Glomerular visceral epithelial cell (primary cell): ENCODE results near the gene SETD4.
A peak's percentile ranks its signal among the peaks of the same experiment; 100 is the strongest.

Experiments used
- DNase-seq: peaks from one replicate; pipeline ENCODE4 v3.0.0-alpha.2; 2016; ENCODE audit errors: extremely low spot score

Gene SETD4

GRCh38 chr21:36047139-36047538 is 13.2 kb downstream of the SETD4 start:
- no peak for DNase-seq

- no peak for DNase-seq
Measured at GRCh38 chr21:36045993-36046392, 14.3 kb downstream of the SETD4 start.

- DNase-seq, result no peak
Measured at GRCh38 chr21:36044056-36044455, 16.3 kb downstream of the SETD4 start.

GRCh38 chr21:36041910-36042309 is 18.4 kb downstream of the SETD4 start:
- DNase-seq, result no peak

GRCh38 chr21:36040389-36040788 is 19.9 kb downstream of the SETD4 start:
- DNase-seq, result no peak

GRCh38 chr21:36039861-36040260 is 20.5 kb downstream of the SETD4 start:
- DNase-seq, result no peak

GRCh38 chr21:36038701-36039497 is 21.4 kb downstream of the SETD4 start:
- DNase-seq, result no peak

GRCh38 chr21:36035381-36035791 is 24.9 kb downstream of the SETD4 start:
- peak; percentile 27 for DNase-seq

- no peak for DNase-seq
Measured at GRCh38 chr21:36034211-36034913, 26.0 kb downstream of the SETD4 start.

- DNase-seq, result no peak
Measured at GRCh38 chr21:36032647-36033406, 27.5 kb downstream of the SETD4 start.

GRCh38 chr21:36030581-36031189 is 29.6 kb downstream of the SETD4 start:
- DNase-seq, result no peak

GRCh38 chr21:36029309-36029708 is 31.0 kb downstream of the SETD4 start:
- DNase-seq, result no peak

- peak; percentile 82 for DNase-seq
Measured at GRCh38 chr21:36028127-36029069, 31.9 kb downstream of the SETD4 start.

- DNase-seq, result no peak
Measured at GRCh38 chr21:36027347-36027746, 33.0 kb downstream of the SETD4 start.

GRCh38 chr21:36024782-36025181 is 35.5 kb downstream of the SETD4 start:
- DNase-seq, result no peak

- DNase-seq, result no peak
Measured at GRCh38 chr21:36023092-36023480, 37.2 kb downstream of the SETD4 start.

- DNase-seq, result no peak
Measured at GRCh38 chr21:36022427-36023091, 37.8 kb downstream of the SETD4 start.

- no peak for DNase-seq
Measured at GRCh38 chr21:36021251-36021837, 39.0 kb downstream of the SETD4 start.

- no peak for DNase-seq
Measured at GRCh38 chr21:36015045-36015444, 45.3 kb downstream of the SETD4 start.

- no peak for DNase-seq
Measured at GRCh38 chr21:36010801-36011200, 49.5 kb downstream of the SETD4 start.
